Hematopoietic multipotent progenitor cell treated with erythropoietin and hydrocortisone succinate and interleukin-3 and kit ligand, for 8 days (in vitro differentiated cells): ENCODE data around the gene NACAD.
A peak's percentile ranks its signal among the peaks of the same experiment; 100 is the strongest.
"Not testable (repeated sequence)": the region's sequence is repeated elsewhere in the genome, so short reads cannot be mapped to it uniquely, and the experiment has no call there.

ENCODE experiments used
- DNase-seq: peaks from one replicate; pipeline ENCODE4 v3.0.0-alpha.2; 2015

Gene NACAD

DNA sequence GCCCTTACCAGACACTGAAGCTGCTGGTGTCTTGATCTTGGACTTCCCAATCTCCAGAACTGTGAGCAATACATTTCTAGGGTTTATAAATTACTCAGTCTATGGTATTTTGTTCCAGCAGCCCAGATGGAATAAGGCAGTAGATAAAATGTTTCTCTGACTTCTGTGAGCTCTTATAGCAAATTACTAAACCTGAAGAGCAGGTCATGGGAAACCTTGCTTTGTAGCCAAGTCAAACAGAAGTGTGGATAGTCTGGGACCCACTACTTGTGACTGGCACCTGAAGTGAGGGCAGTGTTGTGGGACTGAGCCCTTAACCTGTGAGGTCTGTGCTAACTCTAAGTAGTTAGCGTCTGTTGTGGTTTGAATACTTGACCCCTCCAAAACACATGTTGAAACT lies 27.3 kb upstream of the NACAD start:
- no peak for DNase-seq

GRCh38 chr7:45114926-45115325 lies 26.2 kb upstream of the NACAD start:
- no peak for DNase-seq

- DNase-seq: not testable (repeated sequence)
Measured at GRCh38 chr7:45114257-45114656, 25.5 kb upstream of the NACAD start.

DNA sequence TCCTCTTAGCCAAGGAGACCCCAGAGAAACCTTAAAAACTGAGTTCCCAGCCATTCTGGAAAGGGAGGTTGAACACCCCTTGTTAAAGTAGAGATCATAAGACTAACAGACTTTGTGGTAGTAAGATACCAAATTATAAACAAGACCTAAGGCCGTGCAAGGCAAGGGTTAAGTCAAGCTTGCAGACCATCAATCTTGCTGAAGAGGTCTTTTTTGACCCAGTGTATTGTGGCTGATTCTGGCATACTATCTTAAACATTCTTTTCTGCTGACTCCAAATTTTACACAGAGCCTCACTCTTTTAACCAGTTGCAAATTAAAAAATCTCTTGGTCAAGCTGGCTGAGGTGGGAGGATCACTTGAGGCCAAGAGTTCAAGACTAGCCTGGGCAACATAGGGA lies 23.9 kb upstream of the NACAD start:
- DNase-seq: no peak

- DNase-seq: peak; percentile 97
Measured at GRCh38 chr7:45111298-45112223, 22.8 kb upstream of the NACAD start, which contains the start of gene TBRG4. Gene TBRG4 (minus strand): TSS chr7:45111697. CDS start chr7:45109237, 2,460 bp downstream.

DNA sequence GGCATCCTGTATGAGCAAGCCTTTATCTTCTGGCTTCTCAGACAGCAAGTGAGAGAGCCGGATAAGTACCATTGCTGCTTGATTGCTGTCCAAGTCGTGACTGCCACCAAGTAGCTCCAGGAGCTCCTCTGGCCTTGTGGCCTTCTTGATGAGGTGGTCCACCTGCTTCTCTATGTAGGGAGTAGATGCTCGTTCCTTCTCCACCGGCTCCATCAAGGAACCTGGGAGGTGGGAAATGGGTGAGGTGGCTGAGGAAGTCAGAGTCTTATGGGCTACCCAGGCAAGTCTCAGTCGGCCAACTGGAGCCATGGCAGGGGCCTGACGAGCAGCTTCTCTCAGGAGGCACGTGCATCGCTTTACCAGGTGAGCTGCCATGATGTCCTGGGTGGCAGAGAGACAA lies 20.1 kb upstream of the NACAD start:
- DNase-seq: no peak

DNA sequence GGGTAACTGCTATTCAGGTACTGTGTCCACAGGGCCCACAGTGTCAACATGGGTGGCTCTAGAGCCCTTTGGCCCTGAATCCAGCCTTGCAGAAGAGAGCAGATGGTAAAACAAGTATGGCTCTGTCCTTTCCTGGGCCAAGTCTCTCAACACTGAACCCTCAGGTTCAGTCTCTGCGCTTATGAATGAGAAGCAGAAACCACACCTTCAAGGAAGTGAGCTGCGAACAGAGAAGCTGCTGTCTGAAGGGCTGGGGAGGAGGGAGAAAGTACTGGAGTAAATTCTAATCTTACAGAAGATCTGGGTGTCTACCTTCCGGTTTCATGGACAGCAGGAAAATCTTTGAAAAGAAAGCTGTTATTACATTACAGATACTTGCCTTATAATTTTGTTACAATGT lies 18.6 kb upstream of the NACAD start:
- DNase-seq: no peak

- no peak for DNase-seq
Measured at GRCh38 chr7:45106820-45107219, 18.1 kb upstream of the NACAD start.

DNA sequence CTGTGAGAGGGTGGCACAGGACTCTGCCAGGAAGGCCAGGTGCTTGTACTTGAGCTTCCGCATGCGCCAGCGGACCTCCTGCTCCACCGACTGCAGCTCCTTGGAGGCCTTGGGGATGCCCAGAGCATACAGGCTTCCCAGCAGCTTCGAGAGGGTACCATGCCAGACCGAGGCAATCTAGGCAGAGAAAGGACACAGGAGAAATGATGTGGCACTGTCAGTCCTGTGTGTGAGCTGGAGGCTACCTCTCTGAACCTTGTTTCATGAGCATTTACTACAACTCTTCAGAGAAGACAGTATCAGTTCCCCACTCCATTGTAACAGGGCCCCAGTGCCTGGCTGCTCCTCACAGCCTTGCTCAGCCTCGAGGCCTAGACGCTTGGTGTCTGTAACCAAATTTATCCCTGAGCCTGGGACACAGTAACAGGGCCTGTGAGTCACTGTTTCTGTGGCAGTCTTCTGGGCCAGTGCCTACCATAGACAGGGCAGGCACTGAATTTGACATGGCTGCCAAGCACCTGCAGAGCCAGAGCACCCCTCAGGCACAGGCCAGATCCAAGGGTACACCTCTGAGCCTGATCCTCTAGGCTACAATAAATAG lies 16.9 kb upstream of the NACAD start:
- no peak for DNase-seq

DNA sequence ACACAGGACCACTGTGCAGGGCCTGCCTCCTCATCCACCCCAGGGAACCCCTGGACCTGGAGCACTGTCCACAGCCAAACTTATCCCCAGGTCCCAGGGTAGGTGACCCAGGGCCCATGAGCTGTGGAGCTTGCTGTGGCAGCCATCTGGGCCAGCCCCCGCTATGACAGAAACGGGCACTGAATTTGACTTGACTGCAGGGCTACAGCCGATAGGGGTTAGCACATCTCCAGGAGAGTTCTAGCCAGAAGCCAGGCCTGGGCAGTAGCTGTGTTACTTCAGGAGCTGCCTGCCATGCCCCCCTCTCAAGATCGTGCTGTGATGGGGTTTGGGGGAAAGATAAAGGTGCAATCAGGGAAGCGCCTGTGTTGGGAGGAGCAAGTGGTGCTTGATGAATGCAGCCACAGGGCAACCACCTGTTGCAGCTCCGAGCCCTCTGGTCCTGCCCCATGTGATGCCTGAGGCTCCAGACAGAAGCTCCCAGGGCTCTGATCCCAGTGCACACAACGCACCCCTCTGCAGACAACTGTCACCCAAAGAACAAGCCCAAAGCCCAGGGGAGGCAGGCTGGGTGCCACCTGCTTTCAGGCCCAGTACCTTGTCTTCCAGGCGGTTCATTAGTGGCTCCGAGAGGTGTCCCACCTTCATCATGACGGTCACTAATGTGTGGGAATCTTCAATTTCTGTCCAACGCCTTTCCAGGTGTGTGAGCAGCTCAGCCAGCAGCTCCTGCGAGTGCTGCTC lies 16.2 kb upstream of the NACAD start:
- DNase-seq: no peak

- no peak for DNase-seq
Measured at GRCh38 chr7:45103958-45104843, 15.4 kb upstream of the NACAD start.

- DNase-seq: no peak
Measured at GRCh38 chr7:45102785-45103712, 14.3 kb upstream of the NACAD start.

DNA sequence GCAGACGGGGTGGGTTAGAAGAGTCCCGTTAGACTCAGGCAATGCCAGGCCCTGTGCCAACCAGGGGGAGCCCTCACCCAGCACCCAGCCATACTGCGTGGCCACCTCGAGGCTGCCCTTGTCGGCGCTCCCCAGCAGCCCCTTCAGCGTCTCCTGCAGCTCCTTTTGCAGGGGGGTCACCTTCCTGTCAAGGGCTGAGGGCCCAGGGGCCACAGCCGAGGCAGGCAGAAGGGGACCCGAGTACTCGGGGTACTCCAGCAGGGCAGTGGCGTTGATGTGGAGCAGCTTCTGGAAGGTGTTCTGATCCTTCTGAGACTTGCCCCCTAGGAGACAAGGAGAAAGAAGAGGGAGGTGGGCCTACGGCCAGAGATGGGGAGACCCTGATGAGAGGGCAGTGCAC lies 13.0 kb upstream of the NACAD start:
- no peak for DNase-seq

GRCh38 chr7:45100761-45101480 lies 12.2 kb upstream of the NACAD start:
- no peak for DNase-seq

DNA sequence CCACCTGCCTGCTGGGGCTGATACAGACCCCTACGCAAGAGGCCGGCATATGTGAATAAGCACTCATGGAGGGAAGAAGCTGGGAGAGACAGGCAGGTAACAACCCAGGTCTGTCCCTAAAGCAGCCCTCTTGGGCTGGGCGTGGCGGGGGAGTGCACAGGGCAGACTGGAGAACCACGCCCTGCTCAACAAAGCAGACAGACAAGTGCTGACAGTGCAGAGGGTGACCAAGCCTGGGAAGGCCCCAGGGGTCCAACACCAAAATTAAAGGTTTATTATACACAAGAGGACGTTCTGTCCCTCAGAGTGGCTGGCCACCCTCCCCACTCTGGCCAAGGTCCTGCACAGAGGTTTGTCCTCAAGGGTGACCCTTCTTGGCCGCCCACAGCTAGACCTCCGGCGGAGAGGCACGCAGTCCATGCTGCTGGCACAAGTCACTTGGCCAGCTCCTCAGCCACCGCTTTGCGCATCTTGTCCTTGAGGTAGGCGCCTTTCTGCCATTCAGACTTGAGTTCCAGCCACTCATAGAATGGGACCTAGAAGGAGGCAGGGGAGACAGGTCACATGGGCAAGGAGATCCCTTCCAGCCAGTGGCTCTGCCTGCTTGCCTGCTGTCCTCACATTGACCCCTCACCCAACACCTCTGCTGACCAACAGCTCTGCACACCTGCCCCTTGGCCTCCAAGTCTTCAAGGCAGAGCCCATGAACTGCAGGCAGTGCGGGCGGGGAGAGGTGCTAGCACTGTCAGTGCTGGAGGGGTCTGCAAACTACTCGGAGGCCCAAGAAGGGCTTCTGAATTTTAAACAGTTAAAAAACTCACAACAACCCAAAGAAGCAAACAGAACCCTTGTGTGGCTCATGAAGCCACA lies 11.4 kb upstream of the NACAD start:
- no peak for DNase-seq

DNA sequence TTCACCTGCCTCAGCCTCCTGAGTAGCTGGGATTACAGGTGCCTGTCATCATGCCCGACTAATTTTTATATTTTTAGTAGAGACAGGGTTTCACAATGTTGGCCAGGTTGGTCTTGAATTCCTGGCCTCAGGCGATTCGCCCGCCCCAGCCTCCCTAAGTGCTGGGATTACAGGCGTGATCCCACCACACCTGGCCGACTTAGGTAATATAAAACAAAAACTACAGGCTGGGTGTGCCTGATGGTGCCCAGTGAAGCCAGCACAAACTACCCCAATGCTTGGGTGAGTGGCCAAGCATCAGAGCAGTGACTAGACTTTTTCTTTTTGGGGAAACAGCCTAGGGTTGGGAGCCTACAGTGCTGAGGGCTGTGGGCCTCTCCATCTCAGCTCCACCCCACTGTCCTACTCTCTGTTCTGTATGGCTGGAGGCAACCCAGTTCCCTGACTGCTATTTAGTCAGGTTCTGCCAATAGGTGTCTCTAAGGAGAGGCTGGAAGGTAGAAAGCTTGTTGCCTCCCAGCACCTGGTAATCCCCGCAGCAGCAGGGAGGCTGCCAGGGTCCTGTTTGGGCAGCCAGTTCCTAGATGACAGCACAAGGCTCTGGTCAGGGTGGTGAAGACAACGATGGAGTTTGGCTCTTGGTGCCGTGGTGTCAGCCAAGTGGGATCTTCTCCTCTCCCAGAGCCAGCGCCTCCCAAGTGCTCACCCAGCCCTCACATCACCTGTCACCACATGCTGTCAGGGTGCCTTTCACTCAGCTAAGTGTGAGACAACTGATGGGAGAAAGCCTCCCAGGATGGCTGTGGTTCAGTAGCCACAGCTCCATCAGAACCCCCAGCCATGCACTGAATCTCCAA lies 10.4 kb upstream of the NACAD start:
- no peak for DNase-seq

GRCh38 chr7:45092931-45093235 lies 4.1 kb upstream of the NACAD start:
- no peak for DNase-seq

- no peak for DNase-seq
Measured at GRCh38 chr7:45092100-45092930, 3.5 kb upstream of the NACAD start.
